ENCODE measurements around the gene CCDC66.

Gene CCDC66

DNA sequence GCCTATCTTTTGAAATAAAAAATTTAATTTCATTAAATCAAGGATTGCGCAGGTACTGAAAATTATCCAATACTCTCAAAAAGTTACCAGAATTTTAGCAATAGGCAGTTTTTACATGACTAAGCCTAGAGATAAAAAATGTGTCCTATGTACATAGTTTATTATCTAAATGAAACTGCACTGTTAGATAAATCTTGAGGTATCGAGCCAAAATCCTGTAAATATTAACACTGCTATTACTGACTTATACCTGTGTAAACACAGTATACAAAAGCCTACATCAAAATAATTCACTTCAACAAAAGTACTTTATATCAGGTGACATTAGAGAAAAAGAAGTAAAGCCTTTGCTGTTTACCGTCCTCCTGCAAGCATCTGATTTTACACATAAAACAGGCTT lies 65.4 kb downstream of the CCDC66 start:
- no peak for DNase-seq (ENCODE audit: low read depth in 2 of 2)

DNA sequence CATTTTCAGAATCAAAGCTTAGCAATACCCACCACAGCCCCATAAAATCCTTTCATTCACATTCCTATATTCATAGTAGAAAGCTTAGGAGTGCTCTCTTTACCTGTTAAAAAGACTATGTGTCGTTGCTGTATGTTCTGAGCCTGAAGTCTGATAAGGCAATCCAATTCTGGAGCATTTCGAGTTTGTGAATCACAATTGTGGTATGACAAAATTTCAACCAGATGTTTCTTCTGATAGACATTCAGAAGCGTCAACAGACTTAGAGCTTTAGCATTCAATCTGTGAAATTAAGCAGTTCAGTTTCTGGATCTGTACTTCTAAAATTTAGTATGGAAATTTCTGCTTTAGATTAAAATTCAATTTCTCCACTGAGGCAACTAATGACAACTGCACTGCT lies 67.8 kb downstream of the CCDC66 start:
- no peak for DNase-seq (ENCODE audit: low read depth in 2 of 2)

DNA sequence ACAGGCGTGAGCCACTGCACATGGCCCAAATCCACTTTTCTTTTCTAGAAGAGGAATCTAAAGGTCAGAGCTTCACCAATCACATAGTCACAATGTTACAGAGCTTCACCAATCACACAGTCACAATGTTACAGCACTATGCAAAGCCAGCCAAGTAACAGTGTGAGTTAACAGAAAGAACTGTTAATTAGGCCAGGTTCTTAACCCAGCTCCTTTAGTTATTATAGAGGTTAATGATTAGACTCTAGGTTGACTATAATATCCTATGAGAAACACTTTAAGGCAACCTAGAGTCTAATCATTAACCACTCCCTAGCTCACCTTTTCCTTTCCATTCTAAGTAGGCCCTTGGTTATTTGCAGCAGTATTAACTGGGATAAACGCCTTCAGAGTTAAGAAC lies 72.1 kb downstream of the CCDC66 start:
- no peak for DNase-seq (ENCODE audit: low read depth in 2 of 2)

- no peak for DNase-seq (ENCODE audit: low read depth in 2 of 2)
Observed at GRCh38 chr3:56629451-56629850, 72.5 kb downstream of the CCDC66 start.

DNA sequence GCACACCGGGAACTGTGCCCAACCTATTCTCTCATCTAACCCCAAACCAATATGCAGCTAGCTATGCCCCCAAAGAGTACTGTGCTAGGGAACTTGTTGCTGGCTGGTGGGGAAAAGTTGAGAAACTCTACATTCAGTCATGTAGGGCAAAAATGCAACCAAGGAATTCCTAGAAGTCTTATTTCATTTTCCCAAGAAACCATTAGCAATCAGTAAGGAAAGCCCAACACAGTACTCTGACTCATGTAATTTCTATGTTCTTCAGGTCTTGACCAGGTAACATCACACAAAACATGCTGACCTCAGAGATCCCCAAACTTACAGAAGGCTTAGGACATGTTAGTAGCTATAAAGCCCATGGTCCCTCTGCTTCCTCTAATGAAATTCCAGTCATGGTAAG lies 74.0 kb downstream of the CCDC66 start:
- no peak for DNase-seq (ENCODE audit: low read depth in 2 of 2)

DNA sequence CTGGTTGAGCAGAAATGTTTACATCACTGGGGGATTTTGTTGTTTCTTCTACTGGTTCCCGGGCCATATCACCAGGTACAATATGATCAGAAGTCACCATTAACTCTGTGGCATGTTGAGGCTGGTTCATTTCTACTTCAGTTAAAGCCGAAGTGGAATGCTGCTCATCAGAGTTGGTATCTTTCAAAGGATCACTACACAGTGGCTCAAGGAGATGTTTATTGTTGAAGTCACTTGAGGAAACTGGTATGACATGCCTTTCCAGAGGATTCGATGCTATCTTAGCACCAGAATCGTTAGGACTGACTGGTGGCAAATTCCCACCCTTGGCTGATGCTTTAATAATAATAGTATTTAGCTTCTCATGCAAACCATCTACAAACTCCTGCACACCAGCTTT lies 76.2 kb downstream of the CCDC66 start:
- DNase-seq (ENCODE audit: low read depth in 2 of 2) = no peak

DNA sequence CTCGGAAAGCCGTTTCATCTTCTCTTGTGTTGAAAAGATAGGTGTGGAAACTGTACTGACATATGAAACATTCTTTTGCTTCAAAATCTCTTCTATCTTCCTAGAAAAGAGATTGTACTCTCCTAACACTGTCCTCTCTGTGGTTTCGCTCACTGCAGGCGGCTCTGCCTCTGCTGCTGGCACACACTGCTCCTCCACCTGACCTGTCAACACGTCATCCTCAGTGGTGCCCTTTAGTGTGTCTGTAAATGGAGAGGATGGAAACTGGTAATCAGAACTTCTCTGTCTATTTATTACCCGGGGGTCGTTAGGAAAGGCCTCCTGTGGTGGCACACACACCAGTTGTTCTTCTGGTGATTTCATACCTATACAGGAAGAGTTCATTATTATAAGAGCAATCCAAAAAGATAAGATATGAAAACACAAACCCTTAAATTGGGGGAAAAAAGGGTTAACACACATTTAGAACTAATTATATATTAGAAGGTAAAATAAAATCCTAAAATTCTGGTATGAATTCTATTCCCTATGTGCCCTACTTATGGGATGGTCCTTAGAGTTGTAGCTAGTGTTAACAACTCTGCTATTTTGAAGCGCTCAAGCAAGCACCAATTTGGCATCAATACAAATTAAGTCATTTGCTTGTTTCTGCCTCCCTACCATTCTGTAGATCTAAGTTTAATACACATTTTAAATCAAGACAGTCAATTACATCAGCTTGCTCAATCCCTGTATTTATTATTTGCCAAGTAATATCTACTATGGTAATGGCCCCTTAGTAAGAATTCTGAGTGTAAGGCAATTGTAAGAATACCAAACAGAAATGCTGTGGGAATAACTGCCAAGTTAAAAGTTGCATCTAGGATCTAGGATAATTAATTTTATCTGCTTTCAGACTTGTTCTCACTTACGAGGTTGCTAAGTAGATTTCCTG lies 76.9 kb downstream of the CCDC66 start:
- no peak for DNase-seq (ENCODE audit: low read depth in 2 of 2)

- no peak for DNase-seq (ENCODE audit: low read depth in 2 of 2)
Observed at GRCh38 chr3:56645407-56645806, 88.4 kb downstream of the CCDC66 start.

DNA sequence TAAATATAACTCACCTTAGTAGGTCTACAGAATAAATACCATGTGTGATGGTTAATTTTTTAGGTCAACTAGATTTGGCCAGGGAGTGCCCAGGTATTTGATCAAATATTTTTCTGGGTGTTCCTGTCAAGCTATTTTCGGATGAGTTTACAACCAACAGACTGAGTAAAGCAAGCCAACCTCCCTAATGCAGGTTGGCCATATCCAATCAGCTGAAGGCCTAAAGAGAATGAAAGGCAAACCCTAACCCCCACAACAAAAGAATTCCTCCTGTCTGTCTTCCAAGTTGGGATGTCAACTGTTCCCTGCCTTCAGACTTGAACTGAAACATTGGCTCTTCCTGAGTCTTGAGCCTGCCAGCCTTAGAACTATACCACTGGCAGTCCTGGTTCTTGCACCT lies 97.5 kb downstream of the CCDC66 start:
- no peak for DNase-seq (ENCODE audit: low read depth in 2 of 2)

- no peak for DNase-seq (ENCODE audit: low read depth in 2 of 2)
Observed at GRCh38 chr3:56655709-56656108, 98.7 kb downstream of the CCDC66 start.

DNA sequence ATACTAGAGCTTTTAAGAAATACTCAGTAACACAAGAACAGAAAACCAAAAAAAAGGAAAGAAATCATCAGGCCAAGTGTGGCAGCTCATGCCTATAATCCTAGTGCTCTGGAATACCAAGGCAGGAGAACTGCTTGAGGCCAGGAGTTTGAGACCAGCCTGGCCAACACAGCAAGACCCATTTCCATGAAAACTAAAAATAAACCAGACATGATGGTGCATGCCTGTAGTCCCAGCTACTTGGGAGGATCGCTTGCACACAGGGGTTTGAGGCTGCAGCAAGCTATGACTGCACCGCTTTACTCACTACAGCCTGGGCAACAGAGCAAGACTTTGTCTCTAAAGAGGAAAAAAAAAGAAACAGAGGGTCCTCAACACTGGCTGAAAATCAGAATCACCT lies 107.8 kb downstream of the CCDC66 start:
- DNase-seq (ENCODE audit: low read depth in 2 of 2) = no peak

DNA sequence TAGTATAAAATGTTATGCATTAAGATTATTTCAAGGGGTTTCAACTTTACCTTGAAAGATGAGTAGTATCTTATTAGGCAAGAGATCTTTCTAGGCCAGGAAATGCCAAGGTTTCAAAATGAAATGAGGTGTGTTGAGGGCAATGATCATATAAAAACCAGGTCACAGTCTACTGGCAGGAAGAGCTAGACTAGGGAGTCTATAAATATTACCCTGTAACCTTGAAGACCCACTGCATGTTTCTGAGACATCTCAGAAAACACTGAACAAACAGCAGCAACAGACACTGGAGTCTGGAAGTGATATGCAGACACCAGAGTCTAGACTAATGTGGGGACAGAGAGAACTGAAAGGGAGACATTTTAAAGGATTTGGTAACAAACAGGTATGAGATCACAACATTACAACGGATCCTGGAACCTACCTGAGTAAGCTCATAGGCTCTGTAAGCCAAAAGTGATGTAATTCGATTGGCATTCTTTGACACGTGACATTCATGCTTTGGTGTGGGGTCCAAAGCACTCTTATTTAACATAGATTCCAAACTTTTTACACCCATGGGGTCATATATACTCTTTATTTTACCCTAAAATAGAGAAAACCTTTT lies 111.1 kb downstream of the CCDC66 start:
- no peak for DNase-seq (ENCODE audit: low read depth in 2 of 2)
